GM12878 (cell line): ENCODE measurements around the gene WNK1. TPM values are rescaled to one million over a fixed set of nuclear protein-coding genes. Genes with fewer than 3 reads are reported as not detected.

Experiments
- ATAC-seq: fragments of 200-7000 bp; cut with Tn5 transposase; 3 replicates; pipeline ENCODE4 v1.9.1; 2020; ENCODE audit warnings: mild to moderate bottlenecking, moderate library complexity
- BruUV-seq: library from RNA; stranded (reverse); fragments of 400-500 nt; replicated peaks from 2 replicates; lab custom pipeline; 2021; lab: Mats Ljungman, UMichigan
- CTCF ChIA-PET: fragments of 300-600 bp; sonication (Branson Sonifier 250); formaldehyde crosslinking; extraction: SDS; loops from one replicate; lab custom pipeline; 2021; ENCODE audit warnings: inconsistent platforms; lab: Yijun Ruan, JAX
- POLR2A ChIA-PET: fragments of 350-600 bp; formaldehyde crosslinking; extraction: SDS; loops from one replicate; lab custom pipeline; 2021; ENCODE audit warnings: inconsistent platforms; lab: Charles Lee
- RAD21 ChIA-PET: fragments of 300-600 bp; sonication (Branson Sonifier 250); formaldehyde crosslinking; loops from one replicate; lab custom pipeline; 2023; ENCODE audit warnings: antibody characterized with exemption; ENCODE audit not compliant: unreplicated experiment; lab: Charles Lee
- SMC1A ChIA-PET: fragments of 300-600 bp; sonication (Branson Sonifier 250); formaldehyde crosslinking; loops from one replicate; lab custom pipeline; 2023; ENCODE audit not compliant: unreplicated experiment, uncharacterized antibody; lab: Charles Lee
- DNase-seq: peaks from one replicate; pipeline ENCODE4 v3.0.0-alpha.2; 2011; ENCODE audit warnings: low read depth, low spot score
- FAIRE-seq: peaks from 3 replicates; lab custom pipeline; 2011; peaks lifted over from hg19 to GRCh38; lab: Jason Lieb, UNC
- H2AFZ ChIP-seq: 2 replicates; pipeline ENCODE4 v1.6.0; 2011; ENCODE audit warnings: low read depth, low read length, control low read depth; ENCODE audit not compliant: control insufficient read depth
- H3K27ac ChIP-seq: 2 replicates; pipeline ENCODE4 v1.5.1; 2011; ENCODE audit warnings: control low read depth; ENCODE audit not compliant: control insufficient read depth, insufficient read depth
- H3K27me3 ChIP-seq, 2 experiments: replicated peaks in 1 of 2; 2 replicates each; pipeline versions ENCODE4 v1.6.0 to v1.6.1; 2011; ENCODE audit warnings: low read length in 1 of 2; ENCODE audit not compliant: control insufficient read depth in 2 of 2, insufficient read depth in 2 of 2
- H3K36me3 ChIP-seq, 2 experiments: 2 replicates each; pipeline ENCODE4 v1.5.1; 2011; ENCODE audit warnings: low read length in 1 of 2; ENCODE audit not compliant: control insufficient read depth in 2 of 2, insufficient read depth in 2 of 2
- H3K4me1 ChIP-seq: 2 replicates; pipeline ENCODE4 v1.6.1; 2011; ENCODE audit warnings: mild to moderate bottlenecking, low read length, moderate library complexity, mixed read lengths; ENCODE audit not compliant: control insufficient read depth, insufficient read depth
- H3K4me2 ChIP-seq: 2 replicates; pipeline ENCODE4 v1.6.0; 2011; ENCODE audit warnings: control low read depth; ENCODE audit not compliant: control insufficient read depth, insufficient read depth
- H3K4me3 ChIP-seq: fragments of 200-600 bp; sonication (generic); 2 replicates; pipeline ENCODE4 v1.5.1; 2016
- H3K79me2 ChIP-seq: 2 replicates; pipeline ENCODE4 v1.6.0; 2011; ENCODE audit warnings: low read length; ENCODE audit not compliant: control insufficient read depth, insufficient read depth
- H3K9ac ChIP-seq: 2 replicates; pipeline ENCODE4 v1.8.0; 2011; ENCODE audit warnings: low read length, control low read depth, mixed read lengths; ENCODE audit not compliant: control insufficient read depth, insufficient read depth
- H3K9me3 ChIP-seq: replicated peaks from 3 replicates; pipeline ENCODE4 v1.5.1; 2011; ENCODE audit warnings: mild to moderate bottlenecking, low read length; ENCODE audit not compliant: control insufficient read depth, insufficient read depth
- H4K20me1 ChIP-seq: 2 replicates; pipeline ENCODE4 v1.6.0; 2011; ENCODE audit not compliant: control insufficient read depth, insufficient read depth
- BCL11A ChIP-seq: IDR thresholded peaks from 2 replicates; pipeline ENCODE4 v1.6.1; 2011; ENCODE audit warnings: low read depth, low read length
- EGR1 ChIP-seq, 2 experiments: IDR thresholded peaks; 1 replicate in 1 of 2; 2 replicates in 1 of 2; pipeline ENCODE4 v1.6.1; 2011 to 2012; ENCODE audit warnings: low read depth in 2 of 2, low read length in 2 of 2, borderline replicate concordance in 1 of 2, mild to moderate bottlenecking in 1 of 2, moderate library complexity in 1 of 2
- FOS ChIP-seq: IDR thresholded peaks from 3 replicates; pipeline ENCODE4 v1.6.1; 2011; ENCODE audit warnings: borderline replicate concordance; ENCODE audit not compliant: insufficient read length; ENCODE audit errors: extremely low read depth
- IRF5 ChIP-seq: fragments of 450-650 bp; IDR thresholded peaks from 2 replicates; pipeline ENCODE4 v1.6.1; 2017; ENCODE audit warnings: borderline replicate concordance
- POLR2A ChIP-seq: IDR thresholded peaks from 2 replicates; pipeline ENCODE4 v1.6.1; 2011; ENCODE audit warnings: low read depth, mild to moderate bottlenecking, low read length
- SIX5 ChIP-seq: IDR thresholded peaks from 2 replicates; pipeline ENCODE4 v1.6.1; 2011; ENCODE audit warnings: mild to moderate bottlenecking, low read depth, low read length, moderate library complexity; ENCODE audit not compliant: severe bottlenecking
- WRNIP1 ChIP-seq: IDR thresholded peaks from 2 replicates; pipeline ENCODE4 v1.6.1; 2011; ENCODE audit warnings: low read depth, low read length, improper control_type of control experiment, borderline replicate concordance
- YY1 ChIP-seq: IDR thresholded peaks from 2 replicates; pipeline ENCODE4 v1.6.1; 2011; ENCODE audit warnings: low read depth, mild to moderate bottlenecking, low read length
- WGBS: methylation state at CpG from one replicate; pipeline ENCODE4 v1.1.6; 2016; ENCODE audit warnings: low lambda C conversion rate; ENCODE audit not compliant: insufficient replicate concordance, insufficient coverage; ENCODE audit errors: missing lambda C conversion rate; 5-methylcytosine and 5-hydroxymethylcytosine counted together
- in situ Hi-C: fragments of 300-500 bp; cut with MboI; formaldehyde crosslinking; loops from 9 replicates; pipeline ENCODE4 v1.14.3; 2018; ENCODE audit warnings: mixed read lengths
- intact Hi-C: fragments of 100-400 bp; cut with micrococcal nuclease; formaldehyde crosslinking; loops from one replicate; pipeline ENCODE4 v1.14.2; 2022; ENCODE audit not compliant: unreplicated experiment
- polyA plus RNA-seq, 11 experiments: library from polyadenylated mRNA; depleted of rRNA in 4 of 11; unstranded in 6 of 11; stranded (reverse) in 5 of 11; fragments of >200 nt; fragmentation: Nextera tagmentation in 4 of 11; fragmentation: Illumina TruSeq in 1 of 11; extraction: Ambion mirVana in 4 of 11; extraction: Trizol in 1 of 11; gene quantifications; 1 replicate in 1 of 11; 2 replicates in 10 of 11; pipeline versions ENCODE4 v1.2.1 to v1.2.3, GENCODE V29; 2011 to 2016; ENCODE audit warnings: inconsistent platforms in 2 of 11, missing spikeins in 2 of 11, low read depth in 1 of 11
- total RNA-seq, 4 experiments: library from RNA; depleted of rRNA in 3 of 4; stranded (reverse); fragments of >200 nt in 3 of 4; fragmentation: Illumina TruSeq in 1 of 4; extraction: Trizol in 1 of 4; gene quantifications; 2 replicates each; pipeline versions ENCODE4 v1.2.1 to v1.2.3, GENCODE V29; 2013 to 2021

WNK1 gene
- total and polyA plus RNA-seq, 10 of the 15 experiments (the other 5 are each of a cell fraction or from before 2014, with no cell fraction given): 9.6 to 151 (median 86.6) TPM

GRCh38 chr12:790608-791007 is 38.2 kb downstream of the WNK1 start:
- H3K9ac ChIP-seq: no peak overlapping the region
- intact Hi-C loops: loop anchor here (5.0 kb wide), 1 partner anchor 33 kb away; no protein-coding TSS in a partner anchor
- peaks cover 0 to 2% of the 10 kb centered on the region in 2 experiments; a peak in 2 of 4 replicates for H3K36me3 ChIP-seq
- in situ Hi-C loops: no loop called here
- FAIRE-seq: no peak
- H3K4me1 ChIP-seq: peaks cover 20% of the 10 kb centered on the region
- ChIA-PET RAD21 (interaction anchor here (1.2 to 1.4 kb wide), 2 partner anchors 10 to 21 kb away, joined by 3 read pairs; no protein-coding TSS in a partner anchor), POLR2A (interaction anchor here (0.6 to 1.3 kb wide), 3 partner anchors 10 to 106 kb away, joined by 3 to 5 read pairs (median 3); no protein-coding TSS in a partner anchor), CTCF (interaction anchor here (1.5 to 1.8 kb wide), 3 partner anchors 11 to 25 kb away, joined by 3 to 10 read pairs (median 6); no protein-coding TSS in a partner anchor), SMC1A (interaction anchor here (0.7 to 2.2 kb wide), 10 partner anchors 8 to 112 kb away, joined by 3 to 13 read pairs (median 5); no protein-coding TSS in a partner anchor)
- H2AFZ ChIP-seq: no peak overlapping the region
- no peaks in the 10 kb centered on the region; the same call in 1 of the 2 replicates for H4K20me1 ChIP-seq
- H3K9me3 ChIP-seq: no peaks in the 10 kb centered on the region
- no peaks in the 10 kb centered on the region for H3K27me3 ChIP-seq
- 47% methylated on average over 1 of the region's 1 CpG for WGBS
- peaks cover 99% of the 10 kb centered on the region for H3K79me2 ChIP-seq
- peak overlapping the region; percentile 5; the same call in 1 of the 2 replicates for H3K27ac ChIP-seq
- no peak for ATAC-seq
- H3K4me3 ChIP-seq: no peak overlapping the region
- BruUV-seq: no TSS peak
- H3K4me2 ChIP-seq: no peak overlapping the region
- no peak for DNase-seq
- TF ChIP-seq FOS (no peak), BCL11A (no peak), YY1 (no peak), SIX5 (no peak), WRNIP1 (no peak), POLR2A (no peak), IRF5 (no peak), EGR1 (IDR thresholded peaks at IDR 0.05; ENCODE audit: borderline replicate concordance in 1 of 2, low read depth in 2 of 2, low read length in 2 of 2) (no peak)
- TF ChIP-seq, all 136 proteins: peak for 0
